Activated CD4-positive, alpha-beta T cell treated with anti-CD3 and anti-CD28 coated beads for 1 hour (primary cell): ENCODE results near the gene LMF2.
"Not testable (repeated sequence)": the region's sequence is repeated elsewhere in the genome, so short reads cannot be mapped to it uniquely, and the experiment has no call there.

ENCODE experiments used
- DNase-seq: peaks from one replicate; pipeline ENCODE4 v3.0.0-alpha.2; 2020

The LMF2 gene

GRCh38 chr22:50533856-50534711 lies 26.6 kb upstream of the LMF2 start:
- not testable (repeated sequence) for DNase-seq

- no peak for DNase-seq
Observed at GRCh38 chr22:50532824-50533796, 25.6 kb upstream of the LMF2 start.

- DNase-seq, result no peak
Observed at GRCh38 chr22:50531962-50532674, 24.6 kb upstream of the LMF2 start.

- DNase-seq, result peak; percentile 72
Observed at GRCh38 chr22:50531546-50531961, 24.1 kb upstream of the LMF2 start.

GRCh38 chr22:50530877-50531545 lies 23.5 kb upstream of the LMF2 start:
- DNase-seq, result peak; percentile 81

GRCh38 chr22:50530580-50530876 lies 23.0 kb upstream of the LMF2 start:
- no peak for DNase-seq

- peak; percentile 69 for DNase-seq
Observed at GRCh38 chr22:50529897-50530579, 22.5 kb upstream of the LMF2 start, which contains the start of gene TYMP. Gene TYMP (minus strand): TSS chr22:50530012. CDS start chr22:50529709, 303 bp downstream.

- no peak for DNase-seq
Observed at GRCh38 chr22:50529416-50529896, 22.0 kb upstream of the LMF2 start.

GRCh38 chr22:50528682-50529415 lies 21.3 kb upstream of the LMF2 start:
- DNase-seq, result no peak

GRCh38 chr22:50527921-50528681 lies 20.6 kb upstream of the LMF2 start:
- DNase-seq, result no peak

- DNase-seq, result no peak
Observed at GRCh38 chr22:50526834-50527801, 19.6 kb upstream of the LMF2 start.

- DNase-seq, result peak; percentile 75
Observed at GRCh38 chr22:50526108-50526833, 18.8 kb upstream of the LMF2 start.

GRCh38 chr22:50525858-50526107 lies 18.3 kb upstream of the LMF2 start:
- DNase-seq, result no peak

- DNase-seq, result peak; percentile 98
Observed at GRCh38 chr22:50525104-50525857, 17.8 kb upstream of the LMF2 start, which contains the start of gene SCO2. Gene SCO2 (minus strand): TSS chr22:50525598. CDS start chr22:50524411, 1,187 bp downstream.

- DNase-seq, result no peak
Observed at GRCh38 chr22:50524676-50525103, 17.2 kb upstream of the LMF2 start.

- DNase-seq, result no peak
Observed at GRCh38 chr22:50523806-50524675, 16.5 kb upstream of the LMF2 start.

- DNase-seq, result no peak
Observed at GRCh38 chr22:50523458-50523805, 15.9 kb upstream of the LMF2 start.
